ENCODE data around the gene DBH. TPM values are rescaled to one million over a fixed set of nuclear protein-coding genes. Genes with fewer than 3 reads are reported as not detected.
A peak's percentile ranks its signal among the peaks of the same experiment; 100 is the strongest.
"Not testable (repeated sequence)": the region's sequence is repeated elsewhere in the genome, so short reads cannot be mapped to it uniquely, and the experiment has no call there.

DBH gene
- total RNA-seq, 1 donor from 2014 or later: not detected

GRCh38 chr9:133674091-133674490 lies 37.9 kb downstream of the DBH start:
- intact Hi-C loops (cut with DNase I): no loop called here
- no peak for ATAC-seq (ENCODE audit: poor library complexity)
- peak; percentile 19 for DNase-seq

- peak; percentile 26 for DNase-seq
- ATAC-seq (ENCODE audit: poor library complexity); intact Hi-C loops (cut with DNase I): not testable (repeated sequence)
These were observed 39.6 kb downstream of the DBH start for GRCh38 chr9:133675796-133676195.

- DNase-seq: peak; percentile 36
- intact Hi-C loops (cut with DNase I): no loop called here
- no peak for ATAC-seq (ENCODE audit: poor library complexity)
These were observed 40.3 kb downstream of the DBH start for GRCh38 chr9:133676450-133676849.

- ATAC-seq (ENCODE audit: poor library complexity): no peak
- intact Hi-C loops (cut with DNase I): no loop called here
- DNase-seq: peak; percentile 32
These were observed 41.2 kb downstream of the DBH start for GRCh38 chr9:133677126-133678010.

- ATAC-seq (ENCODE audit: poor library complexity): no peak
- DNase-seq: peak; percentile 27
- intact Hi-C loops (cut with DNase I): no loop called here
These were observed 42.9 kb downstream of the DBH start for GRCh38 chr9:133679056-133679455.

GRCh38 chr9:133679466-133680061 lies 43.4 kb downstream of the DBH start:
- peak; percentile 45 for ATAC-seq (ENCODE audit: poor library complexity)
- intact Hi-C loops (cut with DNase I): no loop called here
- DNase-seq: peak; percentile 67

GRCh38 chr9:133680250-133680975 lies 44.2 kb downstream of the DBH start:
- intact Hi-C loops (cut with DNase I): no loop called here
- ATAC-seq (ENCODE audit: poor library complexity): no peak

GRCh38 chr9:133680976-133681657 lies 45.0 kb downstream of the DBH start:
- DNase-seq (peak; percentile 39), ATAC-seq (ENCODE audit: poor library complexity) (no peak)
- intact Hi-C loops (cut with DNase I): no loop called here

More at GRCh38 chr9:133680250-133680975, 44.2 kb downstream of the DBH start:
- peak; percentile 36 for DNase-seq

GRCh38 chr9:133681658-133682306 lies 45.6 kb downstream of the DBH start:
- ATAC-seq (ENCODE audit: poor library complexity): no peak
- DNase-seq: peak; percentile 38
- intact Hi-C loops (cut with DNase I): no loop called here

GRCh38 chr9:133682818-133683585 lies 46.8 kb downstream of the DBH start:
- intact Hi-C loops (cut with DNase I): no loop called here
- no peak for ATAC-seq (ENCODE audit: poor library complexity)
- peak; percentile 53 for DNase-seq

- DNase-seq (peak; percentile 80), ATAC-seq (ENCODE audit: poor library complexity) (peak; percentile 63)
- intact Hi-C loops (cut with DNase I): no loop called here
These were observed 47.5 kb downstream of the DBH start for GRCh38 chr9:133683586-133684120.

- intact Hi-C loops (cut with DNase I): no loop called here
- peak; percentile 68 for DNase-seq
- ATAC-seq (ENCODE audit: poor library complexity): peak; percentile 31
These were observed 48.2 kb downstream of the DBH start for GRCh38 chr9:133684121-133684935.

GRCh38 chr9:133684936-133685361 lies 48.8 kb downstream of the DBH start:
- intact Hi-C loops (cut with DNase I): no loop called here
- DNase-seq: peak; percentile 29
- no peak for ATAC-seq (ENCODE audit: poor library complexity)

GRCh38 chr9:133685653-133686609 lies 49.8 kb downstream of the DBH start:
- ATAC-seq (ENCODE audit: poor library complexity) (no peak), DNase-seq (peak; percentile 34)
- intact Hi-C loops (cut with DNase I): no loop called here
